Measurements from ENCODE around the gene SHC4.

SHC4 gene

GRCh38 chr15:48945386-48945785, 18.3 kb downstream of the SHC4 start:
- Histone ChIP-seq H3K36me3 (ENCODE audit: insufficient read depth, low read length) (no peaks in the 10 kb centered on the region), H3K79me2 (ENCODE audit: control insufficient read depth, insufficient read depth, low read length, unreplicated experiment) (no peaks in the 10 kb centered on the region), H3K4me1 (ENCODE audit: control insufficient read depth, insufficient read depth, low read length, unreplicated experiment) (peaks cover 24% of the 10 kb centered on the region)

GRCh38 chr15:48941904-48942303, 21.8 kb downstream of the SHC4 start:
- no peak overlapping the region for H3K4me3 ChIP-seq (ENCODE audit: low read depth, low read length)
- H3K27ac ChIP-seq (ENCODE audit: low read depth, low read length), result no peak overlapping the region
- peaks cover 41% of the 10 kb centered on the region for H3K4me1 ChIP-seq (ENCODE audit: control insufficient read depth, insufficient read depth, low read length, unreplicated experiment)
- H2AFZ ChIP-seq (ENCODE audit: low read length, unreplicated experiment), result no peak overlapping the region
- no peaks in the 10 kb centered on the region for H3K27me3 ChIP-seq (ENCODE audit: insufficient read depth, low read length)
- no peaks in the 10 kb centered on the region for H3K36me3 ChIP-seq (ENCODE audit: insufficient read depth, low read length)
- H3K79me2 ChIP-seq (ENCODE audit: control insufficient read depth, insufficient read depth, low read length, unreplicated experiment), result no peaks in the 10 kb centered on the region

More at GRCh38 chr15:48945386-48945785, 18.3 kb downstream of the SHC4 start:
- H3K27me3 ChIP-seq (ENCODE audit: insufficient read depth, low read length), result no peaks in the 10 kb centered on the region
- no peak overlapping the region for H3K4me3 ChIP-seq (ENCODE audit: low read depth, low read length)
- peak overlapping the region; percentile 82 for H2AFZ ChIP-seq (ENCODE audit: low read length, unreplicated experiment)
- H3K27ac ChIP-seq (ENCODE audit: low read depth, low read length), result 0 out of 2 replicates have a peak overlapping the region, but pooled peaks have one; percentile 18

GRCh38 chr15:48940508-48940907, 23.2 kb downstream of the SHC4 start:
- Histone ChIP-seq H3K36me3 (ENCODE audit: insufficient read depth, low read length) (no peaks in the 10 kb centered on the region), H3K4me3 (ENCODE audit: low read depth, low read length) (peak overlapping the region; percentile 12; the same call in 1 of the 2 replicates), H3K27me3 (ENCODE audit: insufficient read depth, low read length) (no peaks in the 10 kb centered on the region), H3K79me2 (ENCODE audit: control insufficient read depth, insufficient read depth, low read length, unreplicated experiment) (no peaks in the 10 kb centered on the region), H3K4me1 (ENCODE audit: control insufficient read depth, insufficient read depth, low read length, unreplicated experiment) (peaks cover 30% of the 10 kb centered on the region), H3K27ac (ENCODE audit: low read depth, low read length) (peak overlapping the region; percentile 79), H2AFZ (ENCODE audit: low read length, unreplicated experiment) (no peak overlapping the region)

- 0 out of 2 replicates have a peak overlapping the region, but pooled peaks have one; percentile 9 for H3K4me3 ChIP-seq (ENCODE audit: low read depth, low read length)
- peak overlapping the region; percentile 79 for H3K27ac ChIP-seq (ENCODE audit: low read depth, low read length)
- no peaks in the 10 kb centered on the region for H3K27me3 ChIP-seq (ENCODE audit: insufficient read depth, low read length)
These were observed 24.1 kb downstream of the SHC4 start for GRCh38 chr15:48939648-48940047.

GRCh38 chr15:48937886-48938285, 25.8 kb downstream of the SHC4 start:
- Histone ChIP-seq H3K27me3 (ENCODE audit: insufficient read depth, low read length) (no peaks in the 10 kb centered on the region), H2AFZ (ENCODE audit: low read length, unreplicated experiment) (no peak overlapping the region), H3K79me2 (ENCODE audit: control insufficient read depth, insufficient read depth, low read length, unreplicated experiment) (no peaks in the 10 kb centered on the region), H3K4me1 (ENCODE audit: control insufficient read depth, insufficient read depth, low read length, unreplicated experiment) (peaks cover 26% of the 10 kb centered on the region), H3K27ac (ENCODE audit: low read depth, low read length) (no peak overlapping the region), H3K4me3 (ENCODE audit: low read depth, low read length) (no peak overlapping the region), H3K36me3 (ENCODE audit: insufficient read depth, low read length) (no peaks in the 10 kb centered on the region)

More at GRCh38 chr15:48939648-48940047, 24.1 kb downstream of the SHC4 start:
- Histone ChIP-seq H3K4me1 (ENCODE audit: control insufficient read depth, insufficient read depth, low read length, unreplicated experiment) (peaks cover 26% of the 10 kb centered on the region), H3K36me3 (ENCODE audit: insufficient read depth, low read length) (no peaks in the 10 kb centered on the region), H3K79me2 (ENCODE audit: control insufficient read depth, insufficient read depth, low read length, unreplicated experiment) (no peaks in the 10 kb centered on the region), H2AFZ (ENCODE audit: low read length, unreplicated experiment) (no peak overlapping the region)

- Histone ChIP-seq H3K79me2 (ENCODE audit: control insufficient read depth, insufficient read depth, low read length, unreplicated experiment) (no peaks in the 10 kb centered on the region), H3K36me3 (ENCODE audit: insufficient read depth, low read length) (no peaks in the 10 kb centered on the region), H3K4me1 (ENCODE audit: control insufficient read depth, insufficient read depth, low read length, unreplicated experiment) (peaks cover 26% of the 10 kb centered on the region), H3K27ac (ENCODE audit: low read depth, low read length) (no peak overlapping the region), H2AFZ (ENCODE audit: low read length, unreplicated experiment) (no peak overlapping the region), H3K27me3 (ENCODE audit: insufficient read depth, low read length) (no peaks in the 10 kb centered on the region), H3K4me3 (ENCODE audit: low read depth, low read length) (no peak overlapping the region)
These were observed 27.1 kb downstream of the SHC4 start for GRCh38 chr15:48936666-48937065.

GRCh38 chr15:48935236-48935635, 28.5 kb downstream of the SHC4 start:
- H3K4me3 ChIP-seq (ENCODE audit: low read depth, low read length), result no peak overlapping the region
- H3K36me3 ChIP-seq (ENCODE audit: insufficient read depth, low read length), result no peaks in the 10 kb centered on the region
- H3K27ac ChIP-seq (ENCODE audit: low read depth, low read length), result no peak overlapping the region
- H2AFZ ChIP-seq (ENCODE audit: low read length, unreplicated experiment), result no peak overlapping the region
- H3K27me3 ChIP-seq (ENCODE audit: insufficient read depth, low read length), result no peaks in the 10 kb centered on the region
- peaks cover 15% of the 10 kb centered on the region for H3K4me1 ChIP-seq (ENCODE audit: control insufficient read depth, insufficient read depth, low read length, unreplicated experiment)
- no peaks in the 10 kb centered on the region for H3K79me2 ChIP-seq (ENCODE audit: control insufficient read depth, insufficient read depth, low read length, unreplicated experiment)

- H3K27ac ChIP-seq (ENCODE audit: low read depth, low read length), result no peak overlapping the region
- H3K36me3 ChIP-seq (ENCODE audit: insufficient read depth, low read length), result no peaks in the 10 kb centered on the region
- no peaks in the 10 kb centered on the region for H3K79me2 ChIP-seq (ENCODE audit: control insufficient read depth, insufficient read depth, low read length, unreplicated experiment)
- H3K4me3 ChIP-seq (ENCODE audit: low read depth, low read length), result no peak overlapping the region
- no peaks in the 10 kb centered on the region for H3K27me3 ChIP-seq (ENCODE audit: insufficient read depth, low read length)
- H3K4me1 ChIP-seq (ENCODE audit: control insufficient read depth, insufficient read depth, low read length, unreplicated experiment), result peaks cover 3% of the 10 kb centered on the region
- no peak overlapping the region for H2AFZ ChIP-seq (ENCODE audit: low read length, unreplicated experiment)
These were observed 33.0 kb downstream of the SHC4 start for GRCh38 chr15:48930735-48931134.

GRCh38 chr15:48929661-48930060, 34.1 kb downstream of the SHC4 start:
- Histone ChIP-seq H3K4me1 (ENCODE audit: control insufficient read depth, insufficient read depth, low read length, unreplicated experiment) (peaks cover 12% of the 10 kb centered on the region), H2AFZ (ENCODE audit: low read length, unreplicated experiment) (no peak overlapping the region), H3K27ac (ENCODE audit: low read depth, low read length) (no peak overlapping the region)

GRCh38 chr15:48928877-48929538, 34.7 kb downstream of the SHC4 start:
- H3K27ac ChIP-seq (ENCODE audit: low read depth, low read length), result no peak overlapping the region

More at GRCh38 chr15:48929661-48930060, 34.1 kb downstream of the SHC4 start:
- no peaks in the 10 kb centered on the region for H3K79me2 ChIP-seq (ENCODE audit: control insufficient read depth, insufficient read depth, low read length, unreplicated experiment)
- no peaks in the 10 kb centered on the region for H3K27me3 ChIP-seq (ENCODE audit: insufficient read depth, low read length)
- H3K36me3 ChIP-seq (ENCODE audit: insufficient read depth, low read length), result no peaks in the 10 kb centered on the region
- H3K4me3 ChIP-seq (ENCODE audit: low read depth, low read length), result no peak overlapping the region

GRCh38 chr15:48925714-48926223, 38.0 kb downstream of the SHC4 start:
- Histone ChIP-seq H3K36me3 (ENCODE audit: insufficient read depth, low read length) (no peaks in the 10 kb centered on the region), H3K27me3 (ENCODE audit: insufficient read depth, low read length) (no peaks in the 10 kb centered on the region), H2AFZ (ENCODE audit: low read length, unreplicated experiment) (peak overlapping the region; percentile 48), H3K4me1 (ENCODE audit: control insufficient read depth, insufficient read depth, low read length, unreplicated experiment) (peaks cover 12% of the 10 kb centered on the region), H3K27ac (ENCODE audit: low read depth, low read length) (peak overlapping the region; percentile 82), H3K4me3 (ENCODE audit: low read depth, low read length) (peak overlapping the region; percentile 34; the same call in 1 of the 2 replicates), H3K79me2 (ENCODE audit: control insufficient read depth, insufficient read depth, low read length, unreplicated experiment) (no peaks in the 10 kb centered on the region)

More at GRCh38 chr15:48928877-48929538, 34.7 kb downstream of the SHC4 start:
- H3K79me2 ChIP-seq (ENCODE audit: control insufficient read depth, insufficient read depth, low read length, unreplicated experiment), result no peaks in the 10 kb centered on the region
- H3K4me3 ChIP-seq (ENCODE audit: low read depth, low read length), result no peak overlapping the region
- H3K4me1 ChIP-seq (ENCODE audit: control insufficient read depth, insufficient read depth, low read length, unreplicated experiment), result peaks cover 12% of the 10 kb centered on the region
- H2AFZ ChIP-seq (ENCODE audit: low read length, unreplicated experiment), result no peak overlapping the region
- H3K36me3 ChIP-seq (ENCODE audit: insufficient read depth, low read length), result no peaks in the 10 kb centered on the region
- H3K27me3 ChIP-seq (ENCODE audit: insufficient read depth, low read length), result no peaks in the 10 kb centered on the region

Measured in ACC112 (cell line).